Stimulated activated CD8-positive, alpha-beta memory T cell treated with anti-CD3 and anti-CD28 coated beads, Interleukin-4, amount 100 ng/mL, for 4 hours (primary cell): ENCODE results near the gene NOL4L.

Source experiments
- DNase-seq, 2 donors: peaks; one replicate each; pipeline ENCODE4 v3.0.0-alpha.2; 2020; ENCODE audit warnings: low read depth in 2 of 2, low spot score in 1 of 2

Gene NOL4L

DNA sequence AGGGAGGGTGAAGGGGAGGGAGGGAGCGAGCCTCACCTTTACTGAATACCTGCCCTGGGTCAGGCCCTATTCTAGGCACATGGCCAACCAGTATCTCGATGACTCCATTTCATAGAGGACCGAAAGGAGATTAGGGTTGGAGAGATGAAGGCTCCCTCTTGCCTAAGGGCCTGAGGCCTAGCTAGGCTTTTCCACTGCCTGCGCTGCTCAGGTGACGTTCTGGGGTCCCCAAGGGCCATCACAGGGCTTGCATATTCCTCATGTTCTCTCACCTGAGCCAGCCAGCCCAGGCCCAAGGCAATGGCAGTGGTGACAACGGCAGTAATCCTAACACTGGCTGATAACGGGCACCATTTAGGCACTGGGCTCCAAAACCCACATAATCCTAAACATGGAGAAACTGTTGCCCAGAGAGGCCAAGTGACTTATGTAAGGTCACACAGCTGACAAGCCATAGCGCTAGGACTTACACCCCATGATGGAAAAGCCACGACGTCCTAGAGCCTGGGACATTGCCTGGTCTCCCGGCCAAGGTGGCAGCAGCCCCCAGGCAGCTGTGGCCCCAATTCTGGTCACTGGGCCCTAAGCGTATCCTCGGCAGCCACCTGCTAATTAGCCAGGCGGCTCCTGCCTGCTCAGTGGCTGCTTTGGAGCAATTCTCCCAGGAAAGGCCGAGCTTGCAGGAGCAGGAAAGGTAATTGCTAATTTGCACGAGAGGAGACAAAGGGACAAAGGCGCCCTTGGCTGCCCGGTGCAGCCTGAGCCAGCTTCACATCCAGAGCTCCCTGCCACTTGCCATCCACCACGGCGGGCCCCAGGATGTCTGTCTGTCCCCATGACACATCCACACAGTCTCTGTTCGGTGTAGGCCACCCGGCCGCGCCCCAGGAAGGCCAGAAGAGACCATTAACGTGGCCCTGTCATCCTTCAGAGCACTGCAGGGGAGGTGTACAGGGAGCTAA, 21.5 kb downstream of the NOL4L start:
- DNase-seq, result no peak

DNA sequence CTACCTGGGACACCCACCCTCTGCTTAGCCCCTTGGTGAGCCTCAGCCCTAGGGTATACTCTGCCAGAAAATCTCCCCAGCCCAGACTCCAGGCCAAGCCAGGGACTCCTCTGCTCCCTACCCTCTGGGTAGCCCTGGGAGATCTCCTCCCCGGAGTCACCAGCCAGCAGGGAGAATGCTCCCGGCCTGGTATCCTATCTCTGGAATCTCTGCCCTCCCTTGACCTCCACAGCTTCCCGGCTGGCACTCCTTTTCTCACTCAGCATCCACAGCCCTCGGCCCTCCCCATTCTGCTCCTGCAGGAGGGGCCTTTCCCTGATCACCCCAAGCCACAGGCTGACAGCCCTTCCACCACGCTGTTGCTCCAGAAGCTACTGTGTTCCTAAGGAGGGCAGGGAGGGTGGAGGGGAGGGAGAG, 22.6 kb downstream of the NOL4L start:
- no peak for DNase-seq

DNA sequence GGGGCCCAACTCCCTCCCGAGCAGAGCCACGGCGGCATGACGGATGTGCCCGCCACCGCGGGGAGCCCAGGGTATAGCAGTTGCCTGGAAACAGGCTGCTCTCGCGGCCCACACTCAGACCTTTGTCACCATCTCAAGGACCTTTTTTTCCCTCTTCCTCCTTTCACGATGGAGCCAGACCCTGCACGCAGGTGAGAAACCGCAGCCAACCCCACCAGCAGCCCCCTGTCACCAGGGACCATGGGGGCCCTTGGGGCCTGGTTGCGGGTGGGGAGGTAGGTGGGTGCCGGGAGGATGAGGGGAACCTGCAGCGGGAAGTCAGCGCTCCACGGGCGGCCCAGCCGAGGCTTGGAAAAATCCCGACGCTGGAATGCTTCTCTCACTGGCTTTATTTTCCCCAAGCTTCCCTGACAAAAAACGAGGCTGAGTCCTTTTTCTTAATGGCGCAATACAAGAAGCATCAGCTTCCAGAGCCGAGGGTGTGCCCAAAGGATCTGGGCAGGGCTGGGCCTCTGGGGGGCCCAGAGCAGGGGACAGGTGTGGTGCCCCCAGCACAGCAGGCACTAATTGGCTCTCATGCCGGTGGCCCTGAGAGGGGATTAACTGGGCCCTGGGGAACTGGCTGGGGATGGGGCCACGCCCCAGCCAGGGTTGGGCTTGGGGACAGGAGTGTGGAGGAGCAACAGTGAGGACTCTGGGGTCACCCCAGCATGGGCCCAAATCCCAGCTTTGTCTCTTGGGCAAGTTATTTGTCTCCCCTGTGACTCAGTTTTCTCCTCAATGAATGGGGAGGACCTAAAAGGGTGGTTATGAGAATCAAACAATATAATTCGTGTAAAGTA, 23.9 kb downstream of the NOL4L start:
- DNase-seq, result no peak

DNA sequence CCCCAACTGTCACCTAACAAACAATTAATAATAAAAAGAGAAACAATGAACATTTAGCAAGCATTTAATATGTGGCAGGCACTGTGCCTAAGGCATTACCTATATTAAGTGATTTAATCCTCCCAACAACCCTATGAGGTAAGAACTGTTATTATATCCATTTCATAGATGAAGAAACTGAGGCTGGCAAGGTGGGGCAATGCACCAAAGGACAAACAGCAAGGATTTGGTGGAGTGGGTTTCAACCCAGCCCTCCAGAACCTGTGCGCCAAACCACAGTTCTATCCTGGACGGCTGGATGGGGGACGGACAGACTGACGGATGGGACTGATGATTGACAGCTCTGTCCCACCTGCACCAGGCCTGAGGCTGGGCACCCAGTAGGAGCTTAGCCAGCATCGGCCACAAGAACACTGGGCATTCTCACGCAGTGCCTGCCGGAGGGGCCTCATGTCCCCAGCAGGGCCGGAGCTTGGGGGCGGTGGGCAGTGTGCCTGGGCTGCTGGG, 24.6 kb downstream of the NOL4L start:
- DNase-seq, result no peak

DNA sequence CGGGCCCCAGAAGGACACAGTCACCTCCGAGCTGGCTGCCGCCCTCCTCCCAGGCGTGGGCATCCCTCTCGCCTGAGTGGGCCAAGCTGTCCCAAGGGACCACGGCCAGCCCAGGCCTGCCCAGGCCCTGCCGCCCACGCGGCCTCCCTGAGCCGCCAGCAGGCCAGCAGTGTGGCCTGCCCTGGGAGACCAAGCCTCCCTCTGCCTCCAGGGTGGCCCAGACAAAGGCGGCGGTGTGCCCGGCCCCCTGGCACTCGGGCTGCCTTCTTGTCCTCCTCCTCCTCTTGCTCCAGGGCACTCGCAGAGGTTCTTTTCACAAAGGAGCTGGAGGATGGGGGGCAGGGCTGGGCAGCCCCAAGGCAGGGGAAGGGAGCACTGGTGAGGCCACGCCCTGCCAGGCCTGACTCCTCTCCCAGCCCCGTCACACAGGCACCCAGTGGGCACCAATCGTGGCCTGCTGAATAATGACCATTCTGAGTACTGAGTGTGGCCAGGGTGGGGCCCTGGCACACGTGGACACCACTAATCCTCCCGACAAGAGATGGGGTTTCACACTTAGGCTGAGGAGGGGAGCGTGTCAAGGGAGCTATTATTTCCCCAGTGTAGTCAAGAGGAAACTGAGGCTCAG, 25.3 kb downstream of the NOL4L start:
- DNase-seq, result no peak

DNA sequence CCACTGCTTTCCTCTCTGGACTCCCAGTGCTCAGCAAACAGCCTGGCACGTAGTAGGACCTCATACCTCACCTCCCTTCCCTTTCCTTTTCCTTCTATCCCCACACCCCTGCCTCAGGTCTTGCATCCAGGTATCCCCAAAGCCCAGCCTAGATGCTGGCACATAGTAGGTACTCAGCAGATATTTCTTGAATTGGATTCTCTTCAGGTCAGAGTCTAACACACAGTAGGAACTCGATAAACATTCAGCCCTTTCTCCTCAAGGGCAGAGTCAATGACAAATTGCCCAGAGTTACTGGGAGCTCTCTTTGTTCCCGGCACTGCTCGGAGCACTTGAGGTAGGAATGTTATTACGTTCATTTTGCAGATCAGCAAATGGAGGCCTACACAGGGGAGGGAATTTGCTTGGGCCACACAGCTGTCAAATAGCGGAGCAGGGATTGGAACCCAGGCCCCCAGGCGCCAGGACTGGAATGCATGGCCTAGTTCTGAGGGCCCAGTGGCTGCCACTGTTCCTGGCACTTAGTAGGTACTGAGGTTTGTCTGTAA, 25.9 kb downstream of the NOL4L start:
- no peak for DNase-seq

DNA sequence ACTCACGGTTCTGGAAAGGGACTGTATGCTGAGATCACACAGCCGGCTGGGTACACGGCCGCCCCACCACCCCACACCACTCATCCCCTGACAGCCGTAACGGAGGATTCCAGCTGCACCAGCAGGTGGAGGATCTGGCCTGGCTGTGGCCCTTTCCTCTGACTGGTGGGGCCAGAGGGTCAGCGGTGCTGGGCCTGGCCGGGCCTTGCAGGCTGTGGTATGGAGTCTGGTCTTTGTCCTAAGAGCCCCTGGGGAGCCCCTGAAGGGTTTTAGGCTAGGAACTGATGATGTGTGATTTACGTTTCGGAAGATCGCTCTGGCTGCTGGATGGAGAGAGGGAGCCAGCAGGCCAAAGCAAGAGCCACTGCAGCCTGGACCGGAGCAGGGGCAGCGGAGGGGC, 26.6 kb downstream of the NOL4L start:
- DNase-seq, result no peak

DNA sequence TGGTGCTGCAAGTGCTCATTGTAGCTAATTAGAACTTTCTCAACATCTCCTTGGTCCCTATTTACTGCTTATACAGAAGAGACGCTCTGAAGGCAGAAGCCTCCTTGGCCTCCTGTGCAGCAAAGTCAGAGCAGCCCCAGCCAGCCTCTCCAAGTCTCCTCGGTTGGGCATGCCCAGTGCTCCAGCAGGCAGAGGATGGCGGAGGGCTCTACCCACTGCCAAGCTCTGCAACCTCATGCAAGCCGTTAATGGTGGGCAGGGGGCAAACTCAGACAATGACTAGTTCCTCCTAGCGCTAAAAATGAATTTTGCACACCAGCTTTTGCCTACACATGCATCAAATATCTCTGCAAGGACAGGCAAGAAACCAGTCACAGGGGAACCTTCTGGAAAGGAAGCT, 27.8 kb downstream of the NOL4L start:
- no peak for DNase-seq

DNA sequence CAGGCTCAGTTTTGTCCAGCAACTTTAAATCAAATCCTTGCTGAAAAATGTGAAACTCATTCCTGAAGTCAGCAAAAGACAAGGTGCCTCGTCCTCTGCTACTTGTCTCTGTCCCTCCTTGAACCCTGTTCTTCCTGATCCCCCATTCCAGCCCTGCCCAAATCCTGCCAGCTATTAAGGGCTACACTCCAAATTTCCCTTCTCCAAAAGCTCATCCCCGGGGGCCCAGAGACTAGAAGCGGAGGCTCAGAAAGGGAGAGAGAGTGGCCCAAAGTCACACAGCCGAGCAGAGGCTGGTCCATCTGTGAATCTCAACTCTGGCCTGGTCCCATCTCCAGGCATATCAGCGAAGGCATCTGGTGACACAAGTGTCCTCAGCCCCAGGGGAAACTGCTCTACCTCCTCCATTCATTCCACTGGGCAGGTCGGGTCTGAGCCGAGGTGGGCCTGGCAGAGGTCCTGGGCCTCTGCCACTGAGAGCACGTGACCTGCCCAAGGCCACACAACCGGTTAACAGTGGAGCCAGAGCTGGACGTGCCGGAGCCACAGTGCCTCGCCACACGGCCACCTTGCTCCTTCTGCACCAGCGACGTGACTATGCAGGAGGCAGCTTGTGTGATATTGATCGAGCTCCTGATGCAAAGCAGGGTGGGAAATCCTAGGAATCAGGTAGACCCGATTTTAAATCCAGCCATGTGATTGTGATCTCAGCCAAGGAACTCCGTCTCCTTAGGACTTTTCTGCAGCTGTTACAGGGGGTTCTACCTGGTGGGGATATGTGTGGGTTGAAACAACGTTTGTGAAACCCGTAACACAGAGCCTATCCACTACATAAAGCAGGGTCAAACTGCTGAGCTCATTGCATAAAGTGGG, 28.6 kb downstream of the NOL4L start:
- no peak for DNase-seq

DNA sequence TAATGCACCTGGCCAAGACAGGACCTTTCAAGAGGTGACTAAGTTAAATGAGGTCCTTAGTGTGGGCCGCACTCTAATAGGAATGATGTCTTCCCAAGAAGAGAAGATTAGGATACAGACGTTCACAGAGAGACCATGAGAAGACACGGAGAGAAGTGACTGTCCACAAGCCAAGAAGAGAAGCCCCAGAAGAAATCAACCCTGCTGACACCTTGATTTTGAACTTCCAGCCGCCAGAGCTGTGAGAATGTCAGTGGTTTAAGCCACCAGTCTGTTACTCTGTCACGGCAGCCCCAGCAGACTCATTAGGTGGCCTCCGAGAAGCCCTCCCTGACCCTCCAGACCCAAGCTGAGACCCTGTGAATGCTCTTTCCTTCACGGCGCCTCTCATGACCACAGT, 29.5 kb downstream of the NOL4L start:
- DNase-seq, result no peak

DNA sequence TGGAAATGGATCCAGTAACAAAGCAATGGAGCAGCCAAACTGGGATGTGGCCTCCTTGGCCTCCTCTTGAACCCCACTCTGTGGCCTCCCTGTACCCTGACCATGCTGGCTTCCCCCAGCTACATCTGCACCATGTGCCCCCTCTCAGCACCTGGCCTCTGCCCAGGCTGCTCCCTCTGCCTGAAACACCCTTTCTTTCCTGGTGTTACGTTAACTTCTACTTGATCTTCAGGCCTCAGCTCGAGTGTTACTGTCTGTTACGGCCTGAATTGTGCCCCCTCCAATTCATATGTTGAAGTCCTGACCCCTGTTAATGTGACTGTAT, 30.2 kb downstream of the NOL4L start:
- no peak for DNase-seq

DNA sequence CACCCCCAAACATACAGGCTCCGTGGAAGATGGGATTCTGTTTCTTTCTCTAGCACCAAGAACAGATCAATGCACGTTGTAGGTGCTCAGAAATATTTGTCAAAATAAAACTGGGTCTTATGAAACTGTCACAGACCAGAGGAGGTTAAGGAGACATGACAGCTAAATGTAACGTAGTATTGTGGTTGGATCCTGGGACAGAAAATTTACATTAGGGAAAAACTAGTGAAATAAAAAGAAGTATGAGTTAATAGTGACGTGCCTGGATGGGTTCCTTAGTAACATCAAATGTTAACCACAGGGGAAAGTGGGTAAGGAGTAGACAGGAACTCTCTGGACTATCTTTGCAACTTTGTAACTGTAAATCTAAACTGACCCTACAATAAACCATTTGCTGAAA, 31.5 kb downstream of the NOL4L start:
- DNase-seq, result no peak

DNA sequence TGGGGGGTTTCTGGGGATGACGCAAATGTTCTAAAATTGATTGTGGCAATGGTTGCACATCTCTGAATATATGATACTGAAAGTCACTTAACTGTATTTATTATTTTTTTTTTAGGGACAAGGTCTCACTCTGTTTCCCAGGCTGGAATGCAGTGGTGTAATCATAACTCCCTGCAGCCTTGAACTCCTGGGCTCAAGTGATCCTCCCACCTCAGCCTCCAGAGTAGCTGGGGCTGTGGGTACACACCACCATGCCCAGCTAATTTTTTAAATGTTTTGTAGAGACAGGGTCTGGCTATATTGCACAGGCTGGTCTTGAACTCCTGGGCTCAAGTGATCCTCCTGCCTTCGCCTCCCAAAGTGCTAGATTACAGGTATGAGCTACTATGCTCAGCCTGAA, 33.4 kb downstream of the NOL4L start:
- DNase-seq, result no peak

DNA sequence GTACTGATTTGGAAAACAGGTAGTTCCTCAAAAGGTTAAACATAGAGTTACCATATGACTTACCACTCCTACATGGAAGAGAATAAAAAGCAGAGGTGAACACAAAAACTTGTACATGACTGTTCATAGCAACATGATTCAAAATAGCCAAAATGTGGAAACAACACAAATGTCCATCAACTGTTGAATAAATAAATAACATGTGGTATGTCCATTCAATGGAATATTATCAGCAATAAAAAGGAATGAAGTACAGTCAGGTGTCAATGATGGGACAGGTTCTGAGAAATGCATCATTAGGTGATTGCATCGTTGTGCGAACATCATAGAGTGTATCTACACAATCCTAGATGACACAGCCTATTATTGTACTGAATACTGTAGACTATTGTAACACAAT, 35.3 kb downstream of the NOL4L start:
- DNase-seq, result no peak

DNA sequence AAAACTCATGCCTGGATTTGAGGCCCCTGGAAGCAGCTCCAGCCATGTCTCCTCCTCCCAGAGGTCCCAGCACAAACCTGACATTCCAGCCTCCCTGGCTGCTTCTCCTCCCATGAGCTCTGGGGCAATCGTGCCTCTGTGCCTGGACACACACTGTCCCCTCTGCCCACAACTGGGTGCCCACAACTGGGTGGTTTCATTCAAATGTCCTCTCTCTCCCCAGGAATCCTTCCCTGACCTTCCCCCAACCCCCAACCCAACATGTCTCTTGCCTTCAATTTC, 37.4 kb downstream of the NOL4L start:
- no peak for DNase-seq

DNA sequence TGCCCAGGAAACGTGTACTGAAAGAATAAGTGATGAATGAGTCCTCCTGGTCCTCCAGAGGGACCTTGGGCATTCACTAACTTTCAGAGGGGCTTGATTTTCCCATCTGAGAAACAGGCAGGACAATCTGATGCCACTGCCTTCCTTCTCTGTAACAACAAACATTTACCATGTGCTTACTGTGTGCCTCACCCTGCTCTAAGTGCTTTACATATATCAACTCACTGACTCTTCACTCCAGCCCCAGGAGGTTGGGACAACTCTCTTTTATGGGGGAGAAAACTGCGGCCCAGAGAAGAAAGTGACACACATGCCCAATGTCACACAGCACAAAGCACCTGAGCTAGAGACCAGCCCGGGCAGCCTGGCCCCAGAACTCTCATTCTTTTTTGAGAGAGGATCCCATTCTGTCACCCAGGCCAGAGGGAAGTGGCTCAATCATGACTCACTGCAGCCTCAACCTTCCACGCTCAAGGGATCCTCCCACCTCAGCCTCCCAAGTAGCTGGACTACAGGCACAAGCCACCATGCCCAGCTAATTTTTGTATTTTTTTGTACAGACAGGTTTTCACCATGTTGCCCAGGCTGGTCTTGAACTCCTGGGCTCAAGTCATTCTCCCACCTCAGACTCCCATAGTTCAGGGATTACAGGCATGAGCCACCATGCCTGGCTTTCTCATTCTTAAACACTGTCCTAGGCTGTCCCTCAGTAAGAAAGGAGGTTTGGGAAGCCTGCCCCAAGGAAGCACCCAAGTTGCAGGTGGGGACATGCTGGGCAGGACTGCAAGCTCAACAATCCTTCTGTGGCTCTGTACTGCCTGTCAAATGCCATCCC, 38.0 kb downstream of the NOL4L start:
- no peak for DNase-seq

DNA sequence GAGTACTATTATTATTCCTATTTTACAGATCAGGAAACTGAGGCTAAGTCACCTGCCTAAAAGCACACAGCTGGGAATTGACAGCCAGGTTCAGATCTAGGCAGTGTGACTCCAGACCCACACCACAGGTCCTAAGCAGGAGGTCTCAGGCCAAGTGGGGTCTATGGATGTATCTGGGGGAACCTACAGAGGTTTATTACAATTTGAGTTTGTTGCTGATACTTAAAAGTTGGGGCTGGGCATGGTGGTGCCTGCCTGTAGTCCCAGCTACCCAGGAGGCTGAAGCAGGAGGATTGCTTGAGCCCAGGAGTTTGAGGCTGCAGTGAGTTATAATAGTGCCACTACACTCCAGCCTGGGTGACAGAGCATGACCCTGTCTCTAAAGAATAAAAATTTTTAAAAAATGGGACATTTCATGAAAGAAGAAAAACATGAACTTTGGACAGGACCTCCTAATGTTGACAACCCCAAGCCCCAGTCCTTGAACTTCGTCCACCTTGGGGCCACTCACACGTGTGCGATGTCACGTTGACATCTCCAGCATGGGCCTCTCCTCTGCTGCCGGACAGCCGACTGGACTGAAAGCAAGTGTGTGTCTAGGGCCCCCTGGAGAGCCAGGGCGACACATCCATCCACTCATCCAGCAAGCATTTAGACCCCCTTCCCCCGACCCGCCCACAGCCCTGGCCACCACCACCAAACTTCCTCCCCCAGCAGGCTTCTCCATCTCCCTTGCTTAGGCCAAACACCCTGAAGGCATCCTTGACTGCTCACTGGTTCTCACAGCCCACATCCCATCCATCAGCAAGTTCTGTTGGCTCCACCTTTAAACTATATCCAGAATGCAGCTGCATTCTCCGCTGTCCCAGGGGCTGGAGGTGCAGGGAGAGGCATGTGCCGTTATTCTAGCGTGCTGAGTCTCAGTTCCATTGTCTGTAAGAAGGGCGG, 40.0 kb downstream of the NOL4L start:
- no peak for DNase-seq

DNA sequence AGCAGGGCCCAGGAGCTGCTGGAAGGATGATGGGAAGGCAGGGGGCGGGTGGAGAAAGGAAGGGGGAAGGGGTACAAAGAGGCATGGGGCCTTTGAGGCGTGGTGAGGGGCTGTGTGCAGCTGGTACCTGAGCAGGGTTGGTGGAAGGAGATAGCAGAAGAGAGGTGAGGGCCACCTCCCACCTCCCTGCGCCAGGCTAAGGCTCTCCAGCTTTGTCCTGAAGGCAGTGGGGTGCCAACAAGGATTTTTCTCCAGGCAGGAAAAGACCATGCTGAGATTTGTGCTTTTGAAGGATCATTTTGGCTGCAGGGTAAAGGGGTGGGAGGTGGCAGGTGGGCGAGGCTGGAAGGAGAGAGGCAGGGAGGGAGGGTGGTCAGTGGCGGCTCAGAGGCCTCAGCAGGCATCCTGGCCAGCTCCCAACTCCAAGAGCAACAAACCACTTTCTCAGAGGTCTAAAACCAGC, 40.8 kb downstream of the NOL4L start:
- no peak for DNase-seq
